CD4-positive, alpha-beta T cell treated with Interleukin-12 subunit alpha and Interleukin-12 subunit beta, for 1 hour (primary cell): ENCODE data around the gene MED6.

Experiments used
- DNase-seq: peaks from one replicate; pipeline ENCODE4 v3.0.0-alpha.2; 2020

MED6 gene

GRCh38 chr14:70597731-70598130 lies 2.7 kb downstream of the MED6 start:
- DNase-seq: no peak

- DNase-seq: no peak
These were observed 4.8 kb downstream of the MED6 start for GRCh38 chr14:70595443-70596185.

- DNase-seq: no peak
These were observed 6.0 kb downstream of the MED6 start for GRCh38 chr14:70594461-70594860.

GRCh38 chr14:70585231-70585630 lies 15.2 kb downstream of the MED6 start:
- DNase-seq: no peak

- no peak for DNase-seq
These were observed 23.6 kb downstream of the MED6 start for GRCh38 chr14:70576891-70577290.

GRCh38 chr14:70573050-70573449 lies 27.4 kb downstream of the MED6 start:
- no peak for DNase-seq

GRCh38 chr14:70571139-70571538 lies 29.3 kb downstream of the MED6 start:
- no peak for DNase-seq

- peak; percentile 5 for DNase-seq
These were observed 32.7 kb downstream of the MED6 start for GRCh38 chr14:70567791-70568190.

- no peak for DNase-seq
These were observed 36.6 kb downstream of the MED6 start for GRCh38 chr14:70563869-70564268.

GRCh38 chr14:70563417-70563816 lies 37.0 kb downstream of the MED6 start:
- DNase-seq: no peak

GRCh38 chr14:70558356-70558755 lies 42.1 kb downstream of the MED6 start:
- no peak for DNase-seq

- DNase-seq: no peak
These were observed 44.6 kb downstream of the MED6 start for GRCh38 chr14:70555890-70556289.

GRCh38 chr14:70538087-70538486 lies 62.4 kb downstream of the MED6 start:
- DNase-seq: no peak

GRCh38 chr14:70536830-70537229 lies 63.6 kb downstream of the MED6 start:
- DNase-seq: no peak

GRCh38 chr14:70534904-70535303 lies 65.6 kb downstream of the MED6 start, which contains the start of gene ADAM20:
Gene ADAM20, minus strand, starts transcription at chr14:70535004. Its CDS starts 10,247 bp downstream, at chr14:70524757.
- DNase-seq: no peak
